ENCODE data around the gene FGD1.

DNA sequence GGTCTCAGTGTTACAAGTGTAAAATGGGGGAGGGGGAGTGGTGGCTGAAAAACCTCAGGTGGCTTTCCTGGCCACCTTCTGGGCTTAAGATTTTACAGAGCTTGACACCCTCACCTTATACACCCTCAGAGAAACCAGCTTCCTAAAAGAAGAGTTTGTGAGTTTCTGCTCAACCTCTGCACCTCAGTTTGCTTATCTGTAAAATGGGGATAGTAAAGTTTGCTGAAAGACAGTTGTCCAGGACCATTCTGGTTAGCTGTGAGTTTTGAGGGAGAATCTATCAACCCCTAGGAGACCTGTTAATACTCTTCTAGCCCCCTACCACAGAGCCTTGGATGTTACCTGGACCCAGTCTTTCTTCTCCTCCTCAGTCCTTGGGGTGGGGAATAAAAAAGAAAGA is 46.1 kb downstream of the FGD1 start:
- TF ChIP-seq, protein P1, sequence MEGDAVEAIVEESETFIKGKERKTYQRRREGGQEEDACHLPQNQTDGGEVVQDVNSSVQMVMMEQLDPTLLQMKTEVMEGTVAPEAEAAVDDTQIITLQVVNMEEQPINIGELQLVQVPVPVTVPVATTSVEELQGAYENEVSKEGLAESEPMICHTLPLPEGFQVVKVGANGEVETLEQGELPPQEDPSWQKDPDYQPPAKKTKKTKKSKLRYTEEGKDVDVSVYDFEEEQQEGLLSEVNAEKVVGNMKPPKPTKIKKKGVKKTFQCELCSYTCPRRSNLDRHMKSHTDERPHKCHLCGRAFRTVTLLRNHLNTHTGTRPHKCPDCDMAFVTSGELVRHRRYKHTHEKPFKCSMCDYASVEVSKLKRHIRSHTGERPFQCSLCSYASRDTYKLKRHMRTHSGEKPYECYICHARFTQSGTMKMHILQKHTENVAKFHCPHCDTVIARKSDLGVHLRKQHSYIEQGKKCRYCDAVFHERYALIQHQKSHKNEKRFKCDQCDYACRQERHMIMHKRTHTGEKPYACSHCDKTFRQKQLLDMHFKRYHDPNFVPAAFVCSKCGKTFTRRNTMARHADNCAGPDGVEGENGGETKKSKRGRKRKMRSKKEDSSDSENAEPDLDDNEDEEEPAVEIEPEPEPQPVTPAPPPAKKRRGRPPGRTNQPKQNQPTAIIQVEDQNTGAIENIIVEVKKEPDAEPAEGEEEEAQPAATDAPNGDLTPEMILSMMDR (IDR thresholded peaks at IDR 0.05): no peak
- no peak for TF ChIP-seq POLR2A (IDR thresholded peaks at IDR 0.05)
